Common myeloid progenitor, CD34-positive (primary cell): ENCODE results near the gene ZNF860.

Experiments
- CTCF ChIA-PET: fragments of 350-600 bp; sonication (Branson Sonifier 250); formaldehyde crosslinking; loops from one replicate; lab custom pipeline; 2021; ENCODE audit warnings: antibody characterized with exemption; lab: Charles Lee
- POLR2A ChIA-PET: fragments of 350-600 bp; sonication (Branson Sonifier 250); formaldehyde crosslinking; loops from one replicate; lab custom pipeline; 2021; ENCODE audit warnings: antibody characterized with exemption; lab: Charles Lee
- DNase-seq, 3 donors: peaks; one replicate each; pipeline versions ENCODE4 v3.0.0 to v3.0.0-alpha.2; 2013
- H3K27ac ChIP-seq, 2 experiments: 1 replicate in 1 of 2; 2 replicates in 1 of 2; pipeline ENCODE4 v1.7.0; 2013; ENCODE audit warnings: inconsistent platforms in 2 of 2, low read length in 2 of 2, mild to moderate bottlenecking in 2 of 2, low read depth in 1 of 2, moderate library complexity in 1 of 2; ENCODE audit not compliant: severe bottlenecking in 2 of 2, insufficient read depth in 1 of 2, poor library complexity in 1 of 2
- H3K27me3 ChIP-seq, 5 experiments: replicated peaks in 2 of 5; 1 replicate in 3 of 5; 2 replicates in 2 of 5; pipeline versions ENCODE4 v1.6.1 to v1.7.0; 2013; ENCODE audit warnings: low read length in 4 of 5, mild to moderate bottlenecking in 2 of 5, moderate library complexity in 2 of 5, inconsistent platforms in 1 of 5; ENCODE audit not compliant: insufficient read depth in 5 of 5, control insufficient read depth in 4 of 5
- H3K36me3 ChIP-seq, 4 experiments: 1 replicate in 2 of 4; 2 replicates in 2 of 4; pipeline versions ENCODE4 v1.6.1 to v1.7.0; 2013; ENCODE audit warnings: low read length in 3 of 4, control low read depth in 1 of 4, mild to moderate bottlenecking in 1 of 4; ENCODE audit not compliant: control insufficient read depth in 4 of 4, insufficient read depth in 4 of 4
- H3K4me1 ChIP-seq, 4 experiments: 1 replicate in 3 of 4; 2 replicates in 1 of 4; pipeline versions ENCODE4 v1.6.1 to v1.7.1; 2013; ENCODE audit warnings: low read length in 3 of 4, mild to moderate bottlenecking in 3 of 4, control low read depth in 1 of 4, inconsistent platforms in 1 of 4, moderate library complexity in 1 of 4; ENCODE audit not compliant: control insufficient read depth in 4 of 4, insufficient read depth in 4 of 4; ENCODE audit errors: control extremely low read depth in 1 of 4
- H3K4me3 ChIP-seq, 7 experiments: 1 replicate in 4 of 7; 2 replicates in 3 of 7; pipeline versions ENCODE4 v1.5.1 to v1.7.0; 2013; ENCODE audit warnings: mild to moderate bottlenecking in 7 of 7, low read length in 6 of 7, moderate library complexity in 6 of 7, inconsistent platforms in 2 of 7, low read depth in 2 of 7, control low read depth in 1 of 7; ENCODE audit not compliant: insufficient read depth in 4 of 7, control insufficient read depth in 1 of 7; ENCODE audit errors: extremely low read depth in 1 of 7
- H3K9me3 ChIP-seq, 5 experiments: 1 replicate in 4 of 5; 2 replicates in 1 of 5; pipeline versions ENCODE4 v1.6.1 to v1.7.1; 2013; ENCODE audit warnings: low read length in 4 of 5, mild to moderate bottlenecking in 2 of 5, inconsistent platforms in 1 of 5, low read depth in 1 of 5, moderate library complexity in 1 of 5; ENCODE audit not compliant: control insufficient read depth in 4 of 5, insufficient read depth in 2 of 5; ENCODE audit errors: control extremely low read depth in 1 of 5
- WGBS: methylation state at CpG from one replicate; pipeline ENCODE4 v1.1.5; 2013; ENCODE audit not compliant: insufficient coverage; 5-methylcytosine and 5-hydroxymethylcytosine counted together

The ZNF860 gene

GRCh38 chr3:31943041-31943440, 38.5 kb upstream of the ZNF860 start:
- DNase-seq: no peak
- Histone ChIP-seq H3K27me3 (peaks cover 0 to 2% (median 0%) of the 10 kb centered on the region in 5 experiments), H3K27ac (no peak overlapping the region), H3K36me3 (no peaks in the 10 kb centered on the region), H3K9me3 (no peaks in the 10 kb centered on the region), H3K4me3 (no peak overlapping the region), H3K4me1 (no peaks in the 10 kb centered on the region)
- ChIA-PET CTCF (no interaction called here), POLR2A (no interaction called here)

- no peak for DNase-seq
- H3K27me3 ChIP-seq: peaks cover 0 to 2% (median 0%) of the 10 kb centered on the region in 5 experiments
- H3K4me1 ChIP-seq: no peaks in the 10 kb centered on the region
- H3K4me3 ChIP-seq: no peak overlapping the region
- H3K36me3 ChIP-seq: no peaks in the 10 kb centered on the region
- POLR2A ChIA-PET: no interaction called here
- H3K9me3 ChIP-seq: peaks cover 0 to 5% (median 2%) of the 10 kb centered on the region in 5 experiments
- WGBS: 100% methylated on average over 2 of the region's 3 CpGs
- CTCF ChIA-PET: no interaction called here
- no peak overlapping the region for H3K27ac ChIP-seq
Measured at GRCh38 chr3:31945738-31946052, 35.9 kb upstream of the ZNF860 start.

- Histone ChIP-seq H3K9me3 (peaks cover 0 to 5% (median 2%) of the 10 kb centered on the region in 5 experiments), H3K4me3 (no peak overlapping the region), H3K27me3 (peaks cover 0 to 2% (median 0%) of the 10 kb centered on the region in 5 experiments), H3K4me1 (no peaks in the 10 kb centered on the region), H3K36me3 (no peaks in the 10 kb centered on the region), H3K27ac (no peak overlapping the region)
- 98% methylated on average over 10 of the region's 10 CpGs for WGBS
- CTCF ChIA-PET: no interaction called here
- POLR2A ChIA-PET: no interaction called here
- no peak for DNase-seq
Measured at GRCh38 chr3:31946484-31947081, 35.0 kb upstream of the ZNF860 start.

GRCh38 chr3:31947162-31947561, 34.4 kb upstream of the ZNF860 start:
- POLR2A ChIA-PET: no interaction called here
- CTCF ChIA-PET: no interaction called here

GRCh38 chr3:31947671-31948091, 33.9 kb upstream of the ZNF860 start:
- peaks cover 0 to 2% (median 0%) of the 10 kb centered on the region in 5 experiments for H3K27me3 ChIP-seq
- no peak overlapping the region for H3K27ac ChIP-seq
- ChIA-PET POLR2A (no interaction called here), CTCF (no interaction called here)
- H3K9me3 ChIP-seq: peaks cover 0 to 5% (median 2%) of the 10 kb centered on the region in 5 experiments
- DNase-seq: no peak
- no peaks in the 10 kb centered on the region for H3K36me3 ChIP-seq
- WGBS: 77% methylated on average over 4 of the region's 6 CpGs
- no peak overlapping the region for H3K4me3 ChIP-seq
- no peaks in the 10 kb centered on the region for H3K4me1 ChIP-seq

More at GRCh38 chr3:31947162-31947561, 34.4 kb upstream of the ZNF860 start:
- H3K4me1 ChIP-seq: no peaks in the 10 kb centered on the region
- H3K27ac ChIP-seq: no peak overlapping the region
- DNase-seq: no peak
- peaks cover 0 to 2% (median 0%) of the 10 kb centered on the region in 5 experiments for H3K27me3 ChIP-seq
- no peak overlapping the region for H3K4me3 ChIP-seq
- peaks cover 0 to 5% (median 2%) of the 10 kb centered on the region in 5 experiments for H3K9me3 ChIP-seq
- WGBS: 97% methylated on average over 4 of the region's 4 CpGs
- H3K36me3 ChIP-seq: no peaks in the 10 kb centered on the region

GRCh38 chr3:31948280-31948679, 33.3 kb upstream of the ZNF860 start:
- CTCF ChIA-PET: no interaction called here
- no peaks in the 10 kb centered on the region for H3K36me3 ChIP-seq
- DNase-seq: no peak
- H3K9me3 ChIP-seq: peaks cover 0 to 5% (median 2%) of the 10 kb centered on the region in 5 experiments
- POLR2A ChIA-PET: no interaction called here
- WGBS: 91% methylated on average over 6 of the region's 6 CpGs
- peaks cover 0 to 2% (median 0%) of the 10 kb centered on the region in 5 experiments for H3K27me3 ChIP-seq
- no peak overlapping the region for H3K27ac ChIP-seq
- no peak overlapping the region for H3K4me3 ChIP-seq
- no peaks in the 10 kb centered on the region for H3K4me1 ChIP-seq

GRCh38 chr3:31952205-31952604, 29.3 kb upstream of the ZNF860 start:
- H3K27me3 ChIP-seq: peaks cover 0 to 2% (median 0%) of the 10 kb centered on the region in 5 experiments
- peaks cover 4 to 18% (median 10%) of the 10 kb centered on the region in 5 experiments for H3K9me3 ChIP-seq
- POLR2A ChIA-PET: no interaction called here
- no peaks in the 10 kb centered on the region for H3K4me1 ChIP-seq
- CTCF ChIA-PET: interaction anchor here (0.9 kb wide), 2 partner anchors 18 to 25 kb away, joined by 3 read pairs; no protein-coding TSS in a partner anchor
- WGBS: 79% methylated on average over 3 of the region's 4 CpGs
- H3K36me3 ChIP-seq: peaks cover 0 to 3% (median 0%) of the 10 kb centered on the region in 4 experiments
- no peak overlapping the region for H3K4me3 ChIP-seq
- peak; percentile 10 to 55 (median 19) for DNase-seq
- no peak overlapping the region for H3K27ac ChIP-seq
